Endothelial cell of umbilical vein (primary cell): ENCODE measurements around the gene TMEM239. TPM values are rescaled to one million over a fixed set of nuclear protein-coding genes. Genes with fewer than 3 reads are reported as not detected.

ENCODE experiments used
- BruUV-seq: library from RNA; stranded (reverse); fragments of 400-500 nt; replicated peaks from 2 replicates; lab custom pipeline; 2021; lab: Mats Ljungman, UMichigan
- CTCF ChIA-PET: fragments of 300-600, 350-600 bp; sonication (Branson Sonifier 250); formaldehyde crosslinking; loops from one replicate; lab custom pipeline; 2021; ENCODE audit warnings: antibody characterized with exemption, inconsistent platforms; lab: Charles Lee
- POLR2A ChIA-PET: fragments of 300-600, 350-600 bp; sonication (Branson Sonifier 250); formaldehyde crosslinking; loops from one replicate; lab custom pipeline; 2021; ENCODE audit warnings: antibody characterized with exemption, inconsistent platforms; lab: Charles Lee
- DNase-seq: peaks from one replicate; pipeline ENCODE4 v3.0.0-alpha.2; 2011; ENCODE audit warnings: low read depth, low spot score
- FAIRE-seq: peaks from 2 replicates; lab custom pipeline; 2011; peaks lifted over from hg19 to GRCh38; lab: Jason Lieb, UNC
- H2AFZ ChIP-seq: 2 replicates; pipeline ENCODE4 v1.6.0; 2012; ENCODE audit warnings: low read depth, low read length, control low read depth, inconsistent platforms
- H3K27ac ChIP-seq: 2 replicates; pipeline ENCODE4 v1.5.1; 2011; ENCODE audit warnings: low read depth, mild to moderate bottlenecking, control low read depth, low read length, moderate library complexity; ENCODE audit not compliant: insufficient read depth
- H3K27me3 ChIP-seq, 2 experiments: 2 replicates each; pipeline versions ENCODE4 v1.6.0 to v1.6.1; 2011; ENCODE audit warnings: low read length in 2 of 2, mixed read lengths in 1 of 2; ENCODE audit not compliant: control insufficient read depth in 2 of 2, insufficient read depth in 2 of 2
- H3K36me3 ChIP-seq, 2 experiments: 2 replicates in 1 of 2; 3 replicates in 1 of 2; pipeline ENCODE4 v1.5.1; 2011; ENCODE audit warnings: low read length in 2 of 2, mild to moderate bottlenecking in 1 of 2, moderate library complexity in 1 of 2; ENCODE audit not compliant: control insufficient read depth in 2 of 2, insufficient read depth in 2 of 2; ENCODE audit errors: extremely low read depth in 1 of 2
- H3K4me1 ChIP-seq: 3 replicates; pipeline ENCODE4 v1.5.1; 2011; ENCODE audit warnings: mild to moderate bottlenecking, low read length; ENCODE audit not compliant: control insufficient read depth, insufficient read depth; ENCODE audit errors: extremely low read depth
- H3K4me2 ChIP-seq: 2 replicates; pipeline ENCODE4 v1.6.1; 2011; ENCODE audit warnings: low read length, control low read depth, mixed read lengths; ENCODE audit not compliant: insufficient read depth
- H3K4me3 ChIP-seq, 3 experiments: fragments of 200-600 bp in 1 of 3; sonication (generic), shearing (Covaris generic) in 1 of 3; replicated peaks in 1 of 3; 2 replicates each; pipeline ENCODE4 v1.5.1; 2011 to 2016; ENCODE audit warnings: control low read depth in 3 of 3, low read length in 3 of 3, mild to moderate bottlenecking in 2 of 3, inconsistent platforms in 1 of 3, low read depth in 1 of 3, moderate library complexity in 1 of 3; ENCODE audit not compliant: insufficient read depth in 1 of 3
- H3K79me2 ChIP-seq: 2 replicates; pipeline ENCODE4 v1.6.0; 2012; ENCODE audit warnings: low read length, inconsistent platforms; ENCODE audit not compliant: control insufficient read depth, insufficient read depth
- H3K9ac ChIP-seq: replicated peaks from 2 replicates; pipeline ENCODE3; 2011; ENCODE audit warnings: low read length, control low read depth; ENCODE audit not compliant: insufficient read depth; ENCODE audit errors: extremely low read depth
- H3K9me1 ChIP-seq: replicated peaks from 3 replicates; pipeline ENCODE4 v1.6.0; 2011; ENCODE audit warnings: mild to moderate bottlenecking, low read length; ENCODE audit not compliant: control insufficient read depth, insufficient read depth; ENCODE audit errors: extremely low read depth
- H3K9me3 ChIP-seq: replicated peaks from 2 replicates; pipeline ENCODE4 v1.5.1; 2012; ENCODE audit warnings: low read length, inconsistent platforms; ENCODE audit not compliant: control insufficient read depth, insufficient read depth
- H4K20me1 ChIP-seq: replicated peaks from 2 replicates; pipeline ENCODE3; 2011; ENCODE audit warnings: mild to moderate bottlenecking, low read length; ENCODE audit not compliant: control insufficient read depth, insufficient read depth; ENCODE audit errors: extremely low read depth
- CTCF ChIP-seq, 2 donors: IDR thresholded peaks; 1 replicate in 1 of 2; 2 replicates in 1 of 2; pipeline ENCODE4 v1.5.1; 2011; ENCODE audit warnings: low read length in 2 of 2, mild to moderate bottlenecking in 2 of 2, moderate library complexity in 2 of 2, control low read depth in 1 of 2, inconsistent platforms in 1 of 2, low read depth in 1 of 2; ENCODE audit not compliant: insufficient read depth in 1 of 2; ENCODE audit errors: extremely low read depth in 1 of 2
- EZH2 ChIP-seq: IDR thresholded peaks from 2 replicates; pipeline ENCODE4 v1.6.1; 2012; ENCODE audit warnings: borderline replicate concordance, low read depth, mild to moderate bottlenecking, moderate library complexity, low read length, inconsistent platforms; ENCODE audit not compliant: severe bottlenecking
- FOS ChIP-seq: IDR thresholded peaks from 2 replicates; pipeline ENCODE4 v1.6.1; 2011; ENCODE audit warnings: mild to moderate bottlenecking, low read length, moderate library complexity, borderline replicate concordance; ENCODE audit not compliant: insufficient read depth
- GATA2 ChIP-seq: IDR thresholded peaks from 2 replicates; pipeline ENCODE4 v1.7.0; 2011; ENCODE audit warnings: low read depth, mild to moderate bottlenecking, moderate library complexity, mixed read lengths, low read length; ENCODE audit not compliant: insufficient read length, insufficient read depth
- JUN ChIP-seq: IDR thresholded peaks from 2 replicates; pipeline ENCODE4 v1.6.1; 2011; ENCODE audit warnings: borderline replicate concordance, low read depth; ENCODE audit not compliant: insufficient read length, insufficient read depth
- MAX ChIP-seq: IDR thresholded peaks from 2 replicates; pipeline ENCODE4 v1.6.1; 2011; ENCODE audit not compliant: insufficient read depth, insufficient read length
- MYC ChIP-seq: IDR thresholded peaks from one replicate; pipeline ENCODE4 v1.6.1; 2011; ENCODE audit warnings: mild to moderate bottlenecking, low read depth, low read length
- POLR2A ChIP-seq: IDR thresholded peaks from 2 replicates; pipeline ENCODE4 v1.6.1; 2012; ENCODE audit warnings: low read depth, mild to moderate bottlenecking, control low read depth, low read length
- POLR2AphosphoS5 ChIP-seq: IDR thresholded peaks from 2 replicates; pipeline ENCODE4 v1.6.1; 2012; ENCODE audit warnings: low read depth, mild to moderate bottlenecking, control low read depth, low read length, moderate library complexity; ENCODE audit not compliant: insufficient read depth
- dilution Hi-C: fragments of 300-500 bp; cut with MboI; formaldehyde crosslinking; loops from one replicate; pipeline ENCODE4 v1.15.0; 2019; ENCODE audit warnings: low sequenced_read_pairs; ENCODE audit not compliant: extremely low pct_ligation_motif_present
- intact Hi-C: fragments of 100-400 bp; cut with micrococcal nuclease; formaldehyde crosslinking; loops from one replicate; pipeline ENCODE4 v1.10.0; 2022
- polyA plus RNA-seq, 4 experiments: library from polyadenylated mRNA; depleted of rRNA in 3 of 4; stranded (reverse) in 3 of 4; unstranded in 1 of 4; fragments of >200 nt; gene quantifications; 2 replicates each; pipeline versions ENCODE4 v1.2.1 to v1.2.3, GENCODE V29; 2011 to 2012; ENCODE audit warnings: missing spikeins in 1 of 4
- total RNA-seq: library from RNA; stranded (reverse); gene quantifications from 2 replicates; pipeline ENCODE4 v1.2.3, GENCODE V29; 2021

TMEM239 gene
- total and polyA plus RNA-seq, 2 donors (not counting 3 experiments of a cell fraction or from before 2014, with no cell fraction given) = not detected

GRCh38 chr20:2804041-2804828 lies 11.9 kb upstream of the TMEM239 start:
- H3K27ac ChIP-seq = no peak overlapping the region
- peaks cover 60 to 86% of the 10 kb centered on the region in 2 experiments for H3K27me3 ChIP-seq
- no peaks in the 10 kb centered on the region for H3K36me3 ChIP-seq
- no TSS peak for BruUV-seq
- dilution Hi-C loops (no loop called here), intact Hi-C loops (no loop called here)
- no peak overlapping the region for H3K9ac ChIP-seq
- H3K4me2 ChIP-seq = no peak overlapping the region
- peaks cover 6% of the 10 kb centered on the region for H3K4me1 ChIP-seq
- H4K20me1 ChIP-seq = no peaks in the 10 kb centered on the region
- no peaks in the 10 kb centered on the region for H3K9me1 ChIP-seq
- no peak for TF ChIP-seq CTCF (IDR thresholded peaks at IDR 0.05; ENCODE audit: extremely low read depth in 1 of 2, insufficient read depth in 1 of 2, low read depth in 1 of 2, low read length in 2 of 2)
- TF ChIP-seq POLR2A = no peak
- no peak for TF ChIP-seq FOS
- TF ChIP-seq EZH2 = no peak
- no peak for TF ChIP-seq MAX
- TF ChIP-seq POLR2AphosphoS5 = no peak
- no peak for TF ChIP-seq MYC
- TF ChIP-seq GATA2 = no peak
- TF ChIP-seq JUN = no peak
- H2AFZ ChIP-seq = no peak overlapping the region
- CTCF ChIA-PET = interaction anchor here (1.4 kb wide), 1 partner anchor 18 kb away, joined by 3 read pairs; no protein-coding TSS in a partner anchor
- POLR2A ChIA-PET = no interaction called here
- no peak overlapping the region for H3K4me3 ChIP-seq
- H3K9me3 ChIP-seq = no peaks in the 10 kb centered on the region
- DNase-seq (no peak), FAIRE-seq (no peak)
- no peaks in the 10 kb centered on the region for H3K79me2 ChIP-seq
